Iris pigment epithelial cell (primary cell): ENCODE data around the gene PARP8.

Experiments used
- DNase-seq: peaks from one replicate; pipeline ENCODE4 v3.0.0-alpha.2; 2011; ENCODE audit warnings: low read depth

The PARP8 gene

GRCh38 chr5:50853151-50853550 is 186.7 kb downstream of the PARP8 start:
- no peak for DNase-seq

- no peak for DNase-seq
Measured at GRCh38 chr5:50854082-50854481, 187.6 kb downstream of the PARP8 start.

GRCh38 chr5:50855001-50855400 is 188.6 kb downstream of the PARP8 start:
- no peak for DNase-seq

GRCh38 chr5:50856401-50857119 is 190.1 kb downstream of the PARP8 start:
- DNase-seq, result no peak

DNA sequence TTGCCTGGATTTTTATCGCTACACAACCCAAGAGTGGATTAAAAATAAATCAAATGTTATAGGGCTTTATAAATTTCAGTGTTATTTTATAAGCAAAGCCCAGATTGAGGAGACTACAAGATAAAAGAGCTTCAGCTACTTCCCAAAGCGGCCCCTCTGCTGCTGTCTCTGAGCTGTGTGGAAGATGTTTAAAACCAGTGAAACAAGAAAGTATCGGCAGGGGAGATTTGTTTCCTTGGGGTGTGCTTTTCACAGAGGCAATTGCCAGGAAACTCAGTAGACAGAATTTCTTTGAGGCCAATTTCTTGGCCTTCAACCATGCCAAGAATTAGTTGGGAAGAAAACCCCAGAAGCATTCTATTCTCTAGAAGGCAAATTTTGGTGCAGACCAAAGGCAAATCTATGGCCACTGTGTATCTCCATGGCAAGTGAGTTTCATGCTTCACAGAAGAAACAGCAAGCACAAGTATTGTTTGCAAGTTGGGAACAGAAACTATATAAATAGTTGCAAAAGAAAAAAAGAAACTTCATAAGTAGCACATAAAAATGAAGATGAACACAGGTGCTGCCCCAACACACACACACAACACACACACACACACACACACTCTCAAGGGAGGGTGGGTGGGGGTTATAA is 197.2 kb downstream of the PARP8 start:
- DNase-seq, result no peak

- DNase-seq, result no peak
Measured at GRCh38 chr5:50864466-50864865, 198.0 kb downstream of the PARP8 start.

GRCh38 chr5:50866415-50866814 is 200.0 kb downstream of the PARP8 start:
- no peak for DNase-seq

- no peak for DNase-seq
Measured at GRCh38 chr5:50867140-50867539, 200.7 kb downstream of the PARP8 start.

- DNase-seq, result no peak
Measured at GRCh38 chr5:50873595-50874277, 207.3 kb downstream of the PARP8 start.

- no peak for DNase-seq
Measured at GRCh38 chr5:50874306-50875001, 208.0 kb downstream of the PARP8 start.

GRCh38 chr5:50875002-50875344 is 208.5 kb downstream of the PARP8 start:
- no peak for DNase-seq

GRCh38 chr5:50878470-50878869 is 212.0 kb downstream of the PARP8 start:
- no peak for DNase-seq

GRCh38 chr5:50881407-50881806 is 215.0 kb downstream of the PARP8 start:
- DNase-seq, result no peak

DNA sequence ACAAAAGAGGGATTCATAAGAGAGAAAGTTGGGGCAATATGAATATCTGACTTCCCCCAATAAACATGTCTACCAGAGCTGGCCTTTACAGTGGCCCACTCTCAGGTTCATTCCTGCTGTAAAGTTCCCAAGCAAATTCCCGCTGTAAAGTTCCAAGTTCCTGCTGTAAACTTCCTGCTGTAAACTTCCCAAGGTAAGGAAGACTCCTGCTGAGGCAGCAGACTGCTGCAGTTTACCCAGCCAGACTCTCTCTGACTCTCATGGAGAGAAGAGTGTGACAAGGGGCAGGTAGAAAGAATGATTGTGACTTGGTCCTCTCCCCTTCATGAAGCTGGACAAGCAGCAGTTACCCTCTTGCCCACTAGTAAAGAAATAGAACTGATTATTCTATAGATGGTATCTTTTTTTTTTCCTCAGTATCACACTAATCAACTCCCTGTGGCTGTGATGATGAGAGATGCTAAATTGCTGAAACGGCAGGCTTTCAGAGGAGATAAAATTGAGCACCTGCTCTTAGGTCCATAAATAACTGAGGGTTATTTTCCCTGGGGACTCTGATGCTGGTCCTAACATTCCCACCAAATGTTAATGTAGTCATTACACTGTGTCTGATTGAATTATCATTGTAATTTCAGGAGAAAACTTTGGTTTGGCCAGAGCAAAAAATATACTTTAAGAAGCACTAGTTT is 220.4 kb downstream of the PARP8 start:
- no peak for DNase-seq

DNA sequence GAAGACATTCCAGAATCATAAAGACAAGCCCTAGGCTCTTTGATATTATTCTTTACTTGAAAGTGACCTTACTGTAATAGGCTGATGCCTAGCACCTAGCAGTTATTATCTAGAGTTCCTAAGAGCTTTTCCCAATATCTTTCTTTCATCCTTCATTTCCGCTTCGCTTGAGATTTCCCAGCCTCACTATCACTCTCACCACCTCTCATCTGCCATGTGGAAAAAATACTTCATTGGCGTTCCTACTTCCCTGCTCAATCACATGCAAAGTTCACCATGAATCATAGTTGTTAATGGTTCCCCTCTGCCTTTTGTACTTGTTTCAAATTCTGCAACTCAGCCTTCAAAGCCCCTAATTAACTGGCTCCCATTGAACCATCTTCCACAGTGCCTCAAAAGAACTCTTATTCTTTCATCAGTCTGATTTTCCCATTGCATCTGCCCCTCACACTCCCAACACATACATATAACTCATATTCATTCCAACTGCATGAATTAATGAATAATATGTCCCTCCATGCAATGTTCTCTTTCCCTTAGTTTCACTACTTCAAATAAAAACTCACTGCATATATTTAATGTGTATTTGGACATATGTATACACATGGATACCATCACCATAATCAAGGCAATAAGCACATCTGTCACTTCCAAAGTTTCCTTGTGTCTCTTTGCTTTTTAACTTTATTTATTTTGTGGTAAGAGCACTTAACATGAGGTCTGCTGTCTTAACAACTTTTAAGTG is 221.6 kb downstream of the PARP8 start:
- no peak for DNase-seq

DNA sequence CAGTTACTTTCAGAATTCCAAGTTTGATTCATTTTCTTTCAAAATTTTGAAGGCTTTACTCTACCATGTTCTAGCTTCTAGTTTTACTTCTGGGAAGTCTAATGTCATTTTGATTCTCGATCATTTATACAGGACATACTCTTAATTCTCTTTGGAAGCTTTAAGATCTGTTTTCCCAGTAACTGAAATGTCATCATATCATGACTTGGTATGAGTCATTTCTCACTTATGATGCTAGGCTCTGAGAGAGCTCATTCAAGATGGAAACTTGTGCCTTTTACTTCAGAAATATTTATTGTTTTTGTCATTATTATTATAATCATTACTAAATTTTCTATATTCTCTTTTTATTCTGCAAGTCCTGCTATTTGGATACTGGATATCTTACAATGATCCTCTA is 222.3 kb downstream of the PARP8 start:
- no peak for DNase-seq

GRCh38 chr5:50889790-50890189 is 223.4 kb downstream of the PARP8 start:
- no peak for DNase-seq
